Measurements from ENCODE around the gene RPL18. TPM values are rescaled to one million over a fixed set of nuclear protein-coding genes. Genes with fewer than 3 reads are reported as not detected.
A peak's percentile ranks its signal among the peaks of the same experiment; 100 is the strongest.
"Not testable (repeated sequence)": the region's sequence is repeated elsewhere in the genome, so short reads cannot be mapped to it uniquely, and the experiment has no call there.

Gene RPL18
- total RNA-seq: 1,000 to 10,000 TPM; 2,095 to 2,140 TPM

GRCh38 chr19:48618916-48619691 lies at the start of gene RPL18, which contains the start of gene SPHK2:
RPL18 (minus strand) TSS chr19:48619178; CDS start chr19:48619143, 35 bp downstream.
SPHK2 (plus strand) TSS chr19:48619506; CDS start chr19:48620515, 1,009 bp downstream.
- intact Hi-C loops (cut with micrococcal nuclease): loop anchor here (1.0 to 5.0 kb wide), 6 partner anchors 15 to 287 kb away; partner anchors contain the start of gene SYNGR4
- H3K27ac Mint-ChIP-seq: peak within 1 kb of the TSS; percentile 97
- peaks cover 57% of the 10 kb centered on the region for H3K36me3 Mint-ChIP-seq
- H3K9me3 Mint-ChIP-seq: no peaks in the 10 kb centered on the region
- H3K27me3 Mint-ChIP-seq: no peaks in the 10 kb centered on the region
- H3K4me3 Mint-ChIP-seq: peak within 1 kb of the TSS; percentile 96
- H3K4me1 Mint-ChIP-seq (ENCODE audit: low read depth): peaks cover 56% of the 10 kb centered on the region
- peak; percentile 97 for DNase-seq
- CTCF ChIA-PET: interaction anchor here (0.5 to 1.8 kb wide), 6 partner anchors 10 to 129 kb away, joined by 3 to 4 read pairs (median 4); partner anchors contain the start of gene CA11
- POLR2A ChIA-PET: interaction anchor here (0.5 to 2.6 kb wide), 14 partner anchors 8 to 1363 kb away, joined by 3 to 15 read pairs (median 4); partner anchors contain the start of genes CA11, CCDC9, SYNGR4 and TMEM143

GRCh38 chr19:48668761-48669160 lies 49.8 kb upstream of the RPL18 start:
- Mint-ChIP-seq H3K4me1 (ENCODE audit: low read depth) (peaks cover 2% of the 10 kb centered on the region), H3K36me3 (no peaks in the 10 kb centered on the region), H3K27ac (no peak overlapping the region), H3K27me3 (no peaks in the 10 kb centered on the region), H3K4me3 (no peak overlapping the region), H3K9me3 (peaks cover 4% of the 10 kb centered on the region)
- CTCF ChIA-PET: no interaction called here
- no peak for DNase-seq
- POLR2A ChIA-PET: no interaction called here
- intact Hi-C loops (cut with micrococcal nuclease): no loop called here

GRCh38 chr19:48668332-48668731 lies 49.4 kb upstream of the RPL18 start:
- ChIA-PET POLR2A (no interaction called here), CTCF (no interaction called here)
- Mint-ChIP-seq H3K27ac (no peak overlapping the region), H3K4me3 (no peak overlapping the region), H3K9me3 (peaks cover 4% of the 10 kb centered on the region), H3K4me1 (ENCODE audit: low read depth) (peaks cover 2% of the 10 kb centered on the region), H3K36me3 (no peaks in the 10 kb centered on the region), H3K27me3 (no peaks in the 10 kb centered on the region)
- intact Hi-C loops (cut with micrococcal nuclease): no loop called here
- no peak for DNase-seq

GRCh38 chr19:48665786-48666185 lies 46.8 kb upstream of the RPL18 start:
- H3K4me3 Mint-ChIP-seq: no peak overlapping the region
- H3K36me3 Mint-ChIP-seq: no peaks in the 10 kb centered on the region
- intact Hi-C loops (cut with micrococcal nuclease): no loop called here
- ChIA-PET POLR2A (no interaction called here), CTCF (interaction anchor here (1.3 kb wide), 1 partner anchor 9 kb away, joined by 5 read pairs; no protein-coding TSS in a partner anchor)
- H3K27ac Mint-ChIP-seq: no peak overlapping the region
- no peak for DNase-seq
- H3K27me3 Mint-ChIP-seq: no peaks in the 10 kb centered on the region
- peaks cover 4% of the 10 kb centered on the region for H3K9me3 Mint-ChIP-seq
- H3K4me1 Mint-ChIP-seq (ENCODE audit: low read depth): peaks cover 7% of the 10 kb centered on the region

GRCh38 chr19:48664476-48664875 lies 45.5 kb upstream of the RPL18 start:
- Mint-ChIP-seq H3K9me3 (no peaks in the 10 kb centered on the region), H3K27me3 (no peaks in the 10 kb centered on the region), H3K27ac (no peak overlapping the region), H3K36me3 (no peaks in the 10 kb centered on the region), H3K4me3 (no peak overlapping the region), H3K4me1 (ENCODE audit: low read depth) (peaks cover 7% of the 10 kb centered on the region)
- DNase-seq: no peak
- ChIA-PET POLR2A (no interaction called here), CTCF (no interaction called here)
- intact Hi-C loops (cut with micrococcal nuclease): no loop called here

GRCh38 chr19:48663667-48664066 lies 44.7 kb upstream of the RPL18 start:
- H3K4me1 Mint-ChIP-seq (ENCODE audit: low read depth): peaks cover 7% of the 10 kb centered on the region
- no peak overlapping the region for H3K27ac Mint-ChIP-seq
- POLR2A ChIA-PET: interaction anchor here (0.7 kb wide), 1 partner anchor 19 kb away, joined by 5 read pairs; no protein-coding TSS in a partner anchor
- H3K36me3 Mint-ChIP-seq: no peaks in the 10 kb centered on the region
- no peak overlapping the region for H3K4me3 Mint-ChIP-seq
- H3K27me3 Mint-ChIP-seq: no peaks in the 10 kb centered on the region
- intact Hi-C loops (cut with micrococcal nuclease): no loop called here
- H3K9me3 Mint-ChIP-seq: no peaks in the 10 kb centered on the region
- no peak for DNase-seq
- CTCF ChIA-PET: interaction anchor here (1.0 kb wide), 1 partner anchor 11 kb away, joined by 3 read pairs; no protein-coding TSS in a partner anchor

GRCh38 chr19:48661711-48662090 lies 42.7 kb upstream of the RPL18 start:
- ChIA-PET CTCF (no interaction called here), POLR2A (no interaction called here)
- H3K36me3 Mint-ChIP-seq: no peaks in the 10 kb centered on the region
- no peak overlapping the region for H3K27ac Mint-ChIP-seq
- DNase-seq: no peak
- no peaks in the 10 kb centered on the region for H3K27me3 Mint-ChIP-seq
- no peaks in the 10 kb centered on the region for H3K9me3 Mint-ChIP-seq
- intact Hi-C loops (cut with micrococcal nuclease): loop anchor here (2.0 kb wide), 1 partner anchor 17 kb away; no protein-coding TSS in a partner anchor
- peaks cover 9% of the 10 kb centered on the region for H3K4me1 Mint-ChIP-seq (ENCODE audit: low read depth)
- no peak overlapping the region for H3K4me3 Mint-ChIP-seq

GRCh38 chr19:48660852-48661710 lies 42.1 kb upstream of the RPL18 start:
- intact Hi-C loops (cut with micrococcal nuclease): loop anchor here (2.0 kb wide), 1 partner anchor 16 kb away; no protein-coding TSS in a partner anchor
- DNase-seq: peak; percentile 86
- Mint-ChIP-seq H3K27ac (peak overlapping the region; percentile 79), H3K9me3 (no peaks in the 10 kb centered on the region), H3K4me1 (ENCODE audit: low read depth) (peaks cover 9% of the 10 kb centered on the region), H3K4me3 (peak overlapping the region; percentile 55), H3K27me3 (no peaks in the 10 kb centered on the region), H3K36me3 (no peaks in the 10 kb centered on the region)
- ChIA-PET POLR2A (no interaction called here), CTCF (no interaction called here)

GRCh38 chr19:48659768-48660167 lies 40.8 kb upstream of the RPL18 start:
- Mint-ChIP-seq H3K4me3 (no peak overlapping the region), H3K27ac (no peak overlapping the region), H3K27me3 (no peaks in the 10 kb centered on the region), H3K4me1 (ENCODE audit: low read depth) (peaks cover 9% of the 10 kb centered on the region), H3K9me3 (no peaks in the 10 kb centered on the region), H3K36me3 (no peaks in the 10 kb centered on the region)
- CTCF ChIA-PET: no interaction called here
- POLR2A ChIA-PET: no interaction called here
- intact Hi-C loops (cut with micrococcal nuclease): loop anchor here (2.0 kb wide), 1 partner anchor 15 kb away; no protein-coding TSS in a partner anchor
- DNase-seq: no peak

- CTCF ChIA-PET: interaction anchor here (1.3 kb wide), 1 partner anchor 12 kb away, joined by 4 read pairs; the partner anchor contains the start of gene CA11
- no peaks in the 10 kb centered on the region for H3K36me3 Mint-ChIP-seq
- POLR2A ChIA-PET: no interaction called here
These were observed 39.5 kb upstream of the RPL18 start for GRCh38 chr19:48658483-48658882.

GRCh38 chr19:48657828-48658227 lies 38.9 kb upstream of the RPL18 start:
- H3K4me3 Mint-ChIP-seq; H3K9me3 Mint-ChIP-seq; POLR2A ChIA-PET; DNase-seq; H3K27ac Mint-ChIP-seq; H3K36me3 Mint-ChIP-seq; intact Hi-C loops (cut with micrococcal nuclease); H3K27me3 Mint-ChIP-seq: not testable (repeated sequence)
- H3K4me1 Mint-ChIP-seq (ENCODE audit: low read depth): peaks cover 11% of the 10 kb centered on the region
- CTCF ChIA-PET: interaction anchor here (1.3 kb wide), 1 partner anchor 12 kb away, joined by 4 read pairs; the partner anchor contains the start of gene CA11

More at GRCh38 chr19:48658483-48658882, 39.5 kb upstream of the RPL18 start:
- no peaks in the 10 kb centered on the region for H3K27me3 Mint-ChIP-seq
- no peak for DNase-seq
- H3K4me3 Mint-ChIP-seq: no peak overlapping the region
- intact Hi-C loops (cut with micrococcal nuclease): no loop called here
- H3K27ac Mint-ChIP-seq: no peak overlapping the region
- no peaks in the 10 kb centered on the region for H3K9me3 Mint-ChIP-seq
- peaks cover 9% of the 10 kb centered on the region for H3K4me1 Mint-ChIP-seq (ENCODE audit: low read depth)

Data from activated CD4-positive, alpha-beta memory T cell treated with anti-CD3 and anti-CD28 coated beads for 36 hours (primary cell).